Brain microvascular endothelial cell (primary cell): ENCODE measurements around the gene CRYGS.

Source experiments
- DNase-seq: peaks from one replicate; pipeline ENCODE4 v3.0.0-alpha.2; 2020
- H3K27ac ChIP-seq: fragments of 250-450 bp; sonication (Bioruptor Pico); 2 replicates; pipeline ENCODE4 v1.5.1; 2020; ENCODE audit warnings: mild to moderate bottlenecking, moderate library complexity
- H3K27me3 ChIP-seq: fragments of 250-450 bp; sonication (Bioruptor Pico); replicated peaks from 2 replicates; pipeline ENCODE4 v1.5.1; 2020; ENCODE audit warnings: mild to moderate bottlenecking
- H3K36me3 ChIP-seq: fragments of 250-450 bp; sonication (Bioruptor Pico); replicated peaks from 2 replicates; pipeline ENCODE4 v1.5.1; 2020; ENCODE audit warnings: mild to moderate bottlenecking
- H3K4me3 ChIP-seq: 2 replicates; pipeline ENCODE4 v1.5.1; 2011; ENCODE audit warnings: low read depth, mild to moderate bottlenecking, control low read depth, low read length, moderate library complexity
- in situ Hi-C: cut with HindIII; loops from 2 replicates; pipeline ENCODE4 v1.10.0; 2017; ENCODE audit warnings: low sequenced_read_pairs, low pct_ligation_motif_present
- TF ChIP-seq, protein P1 (sequence below): IDR thresholded peaks from 2 replicates; pipeline ENCODE4 v1.5.1; 2011; ENCODE audit warnings: low read depth, mild to moderate bottlenecking, moderate library complexity, low read length, control low read depth, inconsistent platforms; ENCODE audit errors: missing control alignments

CRYGS gene

DNA sequence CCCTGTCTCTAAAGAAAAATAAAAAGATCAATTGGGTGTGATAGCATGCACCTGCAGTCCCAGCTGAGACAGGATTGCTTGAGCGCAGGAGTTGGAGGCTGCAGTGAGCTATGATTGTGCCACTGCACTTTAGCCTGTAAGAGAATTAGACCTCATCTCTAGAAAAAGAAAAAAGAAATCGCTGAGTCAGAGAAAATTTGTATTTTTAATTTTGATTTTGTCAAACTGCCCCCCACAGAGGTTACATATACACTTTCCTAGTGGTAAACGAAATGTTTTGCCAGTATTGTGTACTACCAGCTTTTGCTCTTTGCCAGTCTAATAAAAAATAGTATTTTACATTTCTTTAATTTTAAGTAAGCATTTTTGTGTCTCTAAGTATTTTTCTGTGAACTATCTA, 5.3 kb upstream of the CRYGS start:
- TF ChIP-seq, protein P1, sequence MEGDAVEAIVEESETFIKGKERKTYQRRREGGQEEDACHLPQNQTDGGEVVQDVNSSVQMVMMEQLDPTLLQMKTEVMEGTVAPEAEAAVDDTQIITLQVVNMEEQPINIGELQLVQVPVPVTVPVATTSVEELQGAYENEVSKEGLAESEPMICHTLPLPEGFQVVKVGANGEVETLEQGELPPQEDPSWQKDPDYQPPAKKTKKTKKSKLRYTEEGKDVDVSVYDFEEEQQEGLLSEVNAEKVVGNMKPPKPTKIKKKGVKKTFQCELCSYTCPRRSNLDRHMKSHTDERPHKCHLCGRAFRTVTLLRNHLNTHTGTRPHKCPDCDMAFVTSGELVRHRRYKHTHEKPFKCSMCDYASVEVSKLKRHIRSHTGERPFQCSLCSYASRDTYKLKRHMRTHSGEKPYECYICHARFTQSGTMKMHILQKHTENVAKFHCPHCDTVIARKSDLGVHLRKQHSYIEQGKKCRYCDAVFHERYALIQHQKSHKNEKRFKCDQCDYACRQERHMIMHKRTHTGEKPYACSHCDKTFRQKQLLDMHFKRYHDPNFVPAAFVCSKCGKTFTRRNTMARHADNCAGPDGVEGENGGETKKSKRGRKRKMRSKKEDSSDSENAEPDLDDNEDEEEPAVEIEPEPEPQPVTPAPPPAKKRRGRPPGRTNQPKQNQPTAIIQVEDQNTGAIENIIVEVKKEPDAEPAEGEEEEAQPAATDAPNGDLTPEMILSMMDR, result no peak
- in situ Hi-C loops, result loop anchor here (25.0 kb wide), 1 partner anchor 562 kb away; no protein-coding TSS in a partner anchor

DNA sequence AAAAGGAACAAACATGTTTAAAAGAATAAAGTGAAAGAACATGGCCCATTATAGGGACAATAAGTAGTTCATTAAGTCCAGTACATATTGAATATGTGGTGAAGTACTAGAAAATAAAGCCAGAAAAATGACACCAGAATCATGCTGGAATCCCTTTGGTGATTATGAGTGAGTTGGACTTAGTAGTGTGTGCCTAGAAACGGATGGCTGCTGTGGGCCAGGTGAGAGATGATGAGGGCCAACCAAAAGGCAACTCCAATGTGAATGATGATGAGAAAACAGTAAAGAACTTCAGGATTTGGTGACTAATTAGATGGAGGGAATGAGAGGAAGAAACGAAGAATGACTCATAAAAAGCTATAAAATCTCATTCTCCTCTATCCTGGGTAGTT, 3.3 kb downstream of the CRYGS start:
- in situ Hi-C loops, result loop anchor here (25.0 kb wide), 1 partner anchor 554 kb away; no protein-coding TSS in a partner anchor
- Histone ChIP-seq H3K4me3 (no peak overlapping the region), H3K27me3 (no peaks in the 10 kb centered on the region), H3K36me3 (no peaks in the 10 kb centered on the region), H3K27ac (no peak overlapping the region)
- TF ChIP-seq, protein P1, result no peak
- DNase-seq, result no peak

More for the DNA sequence above, 5.3 kb upstream of the CRYGS start:
- no peak overlapping the region for H3K4me3 ChIP-seq
- no peak for DNase-seq
- H3K27ac ChIP-seq, result no peak overlapping the region
- no peaks in the 10 kb centered on the region for H3K27me3 ChIP-seq
- H3K36me3 ChIP-seq, result peaks cover 11% of the 10 kb centered on the region

DNA sequence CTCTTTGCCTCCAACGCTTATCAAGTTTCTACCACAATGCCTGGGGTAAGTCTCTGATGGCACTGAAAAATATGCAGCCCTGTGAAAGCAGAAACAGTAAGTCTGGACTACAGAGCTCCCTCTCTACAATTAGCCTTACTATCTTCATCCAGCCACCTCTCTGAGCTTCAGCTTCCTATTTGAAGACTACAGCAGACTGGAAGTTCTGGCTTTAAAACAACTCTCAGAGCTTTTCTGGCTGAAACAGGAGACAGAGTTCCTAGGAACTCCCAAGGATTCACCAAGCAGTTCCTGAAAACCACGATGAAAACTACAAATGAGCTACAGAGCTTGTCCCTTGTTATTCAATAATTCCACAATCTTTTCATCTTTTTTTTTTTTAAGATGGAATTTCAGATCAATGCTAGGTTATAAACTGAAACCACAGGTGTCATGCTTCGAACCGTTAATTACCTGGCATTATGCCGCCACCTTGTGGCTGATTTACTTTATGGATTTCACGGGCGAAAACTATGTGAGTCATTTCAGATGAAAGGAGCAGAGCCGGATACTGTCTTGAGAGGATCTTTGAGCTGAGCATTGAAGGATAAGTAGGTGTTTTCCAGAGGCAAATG, 3.9 kb downstream of the CRYGS start:
- DNase-seq, result peak; percentile 77
- TF ChIP-seq, protein P1, result peak; percentile 72
- H3K27me3 ChIP-seq, result no peaks in the 10 kb centered on the region
- no peak overlapping the region for H3K27ac ChIP-seq
- H3K36me3 ChIP-seq, result no peaks in the 10 kb centered on the region
- in situ Hi-C loops, result loop anchor here (25.0 kb wide), 1 partner anchor 553 kb away; no protein-coding TSS in a partner anchor
- no peak overlapping the region for H3K4me3 ChIP-seq

- Histone ChIP-seq H3K27me3 (no peaks in the 10 kb centered on the region), H3K36me3 (no peaks in the 10 kb centered on the region), H3K4me3 (no peak overlapping the region), H3K27ac (no peak overlapping the region)
- TF ChIP-seq, protein P1, result no peak
- in situ Hi-C loops, result loop anchor here (25.0 kb wide), 1 partner anchor 551 kb away; no protein-coding TSS in a partner anchor
- no peak for DNase-seq
Observed at GRCh38 chr3:186538779-186539178, 5.4 kb downstream of the CRYGS start.

DNA sequence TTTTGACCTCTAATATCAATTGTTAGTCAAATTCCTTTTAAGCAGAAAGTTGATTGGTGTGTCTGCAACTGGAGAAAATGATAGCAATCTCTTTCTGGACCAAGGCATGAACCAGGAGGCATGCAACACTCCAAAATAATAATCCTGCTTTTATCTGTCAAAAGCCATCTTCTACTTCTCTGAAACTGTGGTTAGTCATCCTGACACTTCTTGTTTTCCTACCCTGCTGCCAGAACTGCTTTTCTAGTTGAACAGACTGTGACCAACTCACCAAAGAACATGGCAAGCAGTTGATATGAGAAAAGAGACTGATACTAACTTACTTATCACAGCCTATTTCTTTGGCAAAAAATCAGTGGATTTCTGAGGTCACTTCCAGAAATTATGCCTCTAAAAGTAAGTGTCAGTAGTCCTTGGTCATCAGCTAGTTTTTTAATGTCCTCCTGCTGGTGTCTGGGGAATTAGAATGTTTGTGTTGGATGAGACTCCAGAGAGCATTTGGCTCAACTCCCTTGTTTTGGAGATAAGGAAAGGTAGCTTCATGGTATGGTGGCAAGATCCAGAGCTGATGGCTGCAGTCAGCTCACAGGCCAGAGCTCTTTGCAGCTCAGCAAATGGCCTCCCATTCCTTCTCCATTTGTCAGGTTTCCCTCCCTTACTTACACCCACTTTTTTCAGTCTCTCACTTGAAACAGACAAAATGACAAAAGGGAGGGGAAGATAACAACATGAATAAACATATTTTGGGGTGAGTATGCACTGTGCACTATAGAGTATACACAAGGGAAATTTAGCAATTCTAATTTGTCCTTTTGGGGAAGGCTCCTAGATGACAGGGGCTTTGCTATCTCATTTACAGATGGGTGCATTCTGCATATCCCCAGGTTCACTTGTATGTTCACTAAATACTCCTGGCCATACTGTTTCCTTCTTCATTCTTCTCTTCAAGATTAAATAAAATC, 7.0 kb downstream of the CRYGS start:
- TF ChIP-seq, protein P1, result no peak
- no peaks in the 10 kb centered on the region for H3K36me3 ChIP-seq
- in situ Hi-C loops, result loop anchor here (25.0 kb wide), 1 partner anchor 550 kb away; no protein-coding TSS in a partner anchor
- H3K27me3 ChIP-seq, result no peaks in the 10 kb centered on the region
- peak; percentile 40 for DNase-seq
- H3K4me3 ChIP-seq, result no peak overlapping the region
- H3K27ac ChIP-seq, result no peak overlapping the region
